ENCODE results near the gene AKAP9.

AKAP9 gene

DNA sequence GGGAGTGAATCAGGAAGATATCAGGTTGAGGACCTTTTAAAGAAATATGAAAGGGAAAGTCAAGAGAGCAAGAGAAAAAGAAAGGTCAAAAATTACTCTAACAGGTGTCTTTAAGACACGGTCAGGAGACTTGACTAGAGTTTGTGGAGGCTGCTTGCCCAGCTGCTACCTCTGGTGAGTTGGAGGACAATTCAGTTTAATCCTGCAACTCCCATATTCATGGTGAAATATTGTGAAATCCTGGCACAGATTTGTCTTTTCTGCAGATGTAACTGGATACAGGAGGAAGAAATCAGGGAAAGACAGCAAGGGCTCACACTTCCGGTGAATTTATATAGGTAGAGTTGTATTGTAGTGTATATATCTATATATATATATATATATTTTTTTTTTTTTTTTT, 93.5 kb downstream of the AKAP9 start:
- no peak overlapping the region for H3K9ac ChIP-seq (ENCODE audit: low read length)
- no peak overlapping the region for H2BK12ac ChIP-seq (ENCODE audit: low read length)
- no peak overlapping the region for H2BK120ac ChIP-seq (ENCODE audit: insufficient read depth, low read length, poor library complexity)
- no peaks in the 10 kb centered on the region for H3K9me3 ChIP-seq (ENCODE audit: insufficient read depth, low read depth, low read length)
- no peak overlapping the region for H2AK5ac ChIP-seq (ENCODE audit: low read length)
- H3K4me2 ChIP-seq (ENCODE audit: low read length): no peak overlapping the region
- H3K18ac ChIP-seq (ENCODE audit: low read length): no peak overlapping the region
- H3K36me3 ChIP-seq (ENCODE audit: control insufficient read depth in 1 of 2, insufficient read depth in 2 of 2, low read length in 2 of 2): peaks cover 5 to 14% of the 10 kb centered on the region in 2 experiments
- no CpG with 5 or more reads among the region's 2 CpGs for WGBS (ENCODE audit: extremely low coverage, insufficient coverage, insufficient read length)
- no peak overlapping the region for H3K14ac ChIP-seq (ENCODE audit: low read length)
- H3K79me1 ChIP-seq (ENCODE audit: low read length): no peaks in the 10 kb centered on the region
- H3K27ac ChIP-seq (ENCODE audit: low read depth, low read length): no peak overlapping the region
- no peak overlapping the region for H4K8ac ChIP-seq (ENCODE audit: low read depth, low read length)
- H4K91ac ChIP-seq (ENCODE audit: low read depth, low read length): no peak overlapping the region
- no peak overlapping the region for H3K4ac ChIP-seq (ENCODE audit: low read depth, low read length)
- no peak overlapping the region for H3K23ac ChIP-seq (ENCODE audit: low read length)
- no peak for DNase-seq
- H3K4me3 ChIP-seq (ENCODE audit: low read depth, low read length): no peak overlapping the region
- H3K27me3 ChIP-seq (ENCODE audit: insufficient read depth, low read length): no peaks in the 10 kb centered on the region
- H3K79me2 ChIP-seq (ENCODE audit: control insufficient read depth, insufficient read depth, low read length, poor library complexity): no peaks in the 10 kb centered on the region
- H2AFZ ChIP-seq (ENCODE audit: insufficient read depth, low read length, poor library complexity): no peak overlapping the region
- no peak overlapping the region for H2BK5ac ChIP-seq (ENCODE audit: low read depth, low read length, poor library complexity)
- no peak overlapping the region for H4K12ac ChIP-seq (ENCODE audit: low read depth, low read length)
- no peaks in the 10 kb centered on the region for H3K4me1 ChIP-seq (ENCODE audit: control insufficient read depth in 1 of 2, insufficient read depth in 2 of 2, low read length in 2 of 2)

- no peaks in the 10 kb centered on the region for H3K9me3 ChIP-seq (ENCODE audit: insufficient read depth, low read depth, low read length)
- H3K27ac ChIP-seq (ENCODE audit: low read depth, low read length): no peak overlapping the region
- no peak overlapping the region for H2AK5ac ChIP-seq (ENCODE audit: low read length)
- no CpG with 5 or more reads among the region's 1 CpG for WGBS (ENCODE audit: extremely low coverage, insufficient coverage, insufficient read length)
- no peak overlapping the region for H3K4me2 ChIP-seq (ENCODE audit: low read length)
- peaks cover 4 to 9% of the 10 kb centered on the region in 2 experiments for H3K36me3 ChIP-seq (ENCODE audit: control insufficient read depth in 1 of 2, insufficient read depth in 2 of 2, low read length in 2 of 2)
- H3K18ac ChIP-seq (ENCODE audit: low read length): no peak overlapping the region
- no peaks in the 10 kb centered on the region for H3K27me3 ChIP-seq (ENCODE audit: insufficient read depth, low read length)
- no peak overlapping the region for H2AFZ ChIP-seq (ENCODE audit: insufficient read depth, low read length, poor library complexity)
- H2BK120ac ChIP-seq (ENCODE audit: insufficient read depth, low read length, poor library complexity): no peak overlapping the region
- H4K91ac ChIP-seq (ENCODE audit: low read depth, low read length): no peak overlapping the region
- no peaks in the 10 kb centered on the region for H3K79me1 ChIP-seq (ENCODE audit: low read length)
- H3K4me1 ChIP-seq (ENCODE audit: control insufficient read depth in 1 of 2, insufficient read depth in 2 of 2, low read length in 2 of 2): no peaks in the 10 kb centered on the region
- H4K8ac ChIP-seq (ENCODE audit: low read depth, low read length): no peak overlapping the region
- no peaks in the 10 kb centered on the region for H3K79me2 ChIP-seq (ENCODE audit: control insufficient read depth, insufficient read depth, low read length, poor library complexity)
- no peak overlapping the region for H2BK12ac ChIP-seq (ENCODE audit: low read length)
- DNase-seq: no peak
- no peak overlapping the region for H2BK5ac ChIP-seq (ENCODE audit: low read depth, low read length, poor library complexity)
- no peak overlapping the region for H3K4me3 ChIP-seq (ENCODE audit: low read depth, low read length)
- no peak overlapping the region for H4K12ac ChIP-seq (ENCODE audit: low read depth, low read length)
- no peak overlapping the region for H3K9ac ChIP-seq (ENCODE audit: low read length)
- no peak overlapping the region for H3K14ac ChIP-seq (ENCODE audit: low read length)
- H3K23ac ChIP-seq (ENCODE audit: low read length): no peak overlapping the region
- no peak overlapping the region for H3K4ac ChIP-seq (ENCODE audit: low read depth, low read length)
Measured at GRCh38 chr7:92035576-92035975, 94.9 kb downstream of the AKAP9 start.

DNA sequence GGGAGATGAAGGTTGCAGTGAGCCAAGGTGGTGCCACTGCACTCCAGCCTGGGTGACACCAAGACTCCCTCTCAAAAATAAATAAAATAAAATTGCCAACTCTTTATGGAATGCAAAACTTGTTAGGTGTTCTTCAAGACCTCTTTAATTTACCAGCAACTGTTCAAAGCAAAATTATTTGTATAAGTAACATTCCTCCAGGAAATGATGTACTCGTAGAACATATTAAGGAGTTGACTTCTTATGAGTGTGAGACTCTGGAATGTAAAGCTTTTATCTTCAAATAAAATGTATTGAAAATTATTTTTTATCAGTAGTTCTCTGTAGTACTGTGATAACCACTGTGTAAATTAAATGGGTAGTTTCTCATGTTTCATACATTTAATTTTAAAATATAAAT, 99.2 kb downstream of the AKAP9 start:
- WGBS (ENCODE audit: extremely low coverage, insufficient coverage, insufficient read length): no CpG with 5 or more reads among the region's 1 CpG
- Histone ChIP-seq H3K9me3 (ENCODE audit: insufficient read depth, low read depth, low read length) (no peaks in the 10 kb centered on the region), H3K79me2 (ENCODE audit: control insufficient read depth, insufficient read depth, low read length, poor library complexity) (no peaks in the 10 kb centered on the region), H3K27ac (ENCODE audit: low read depth, low read length) (no peak overlapping the region), H3K18ac (ENCODE audit: low read length) (no peak overlapping the region), H3K23ac (ENCODE audit: low read length) (no peak overlapping the region), H2AFZ (ENCODE audit: insufficient read depth, low read length, poor library complexity) (no peak overlapping the region), H2BK5ac (ENCODE audit: low read depth, low read length, poor library complexity) (no peak overlapping the region), H3K27me3 (ENCODE audit: insufficient read depth, low read length) (no peaks in the 10 kb centered on the region), H2BK12ac (ENCODE audit: low read length) (no peak overlapping the region), H4K12ac (ENCODE audit: low read depth, low read length) (no peak overlapping the region), H4K8ac (ENCODE audit: low read depth, low read length) (no peak overlapping the region), H4K91ac (ENCODE audit: low read depth, low read length) (no peak overlapping the region), H3K36me3 (ENCODE audit: control insufficient read depth in 1 of 2, insufficient read depth in 2 of 2, low read length in 2 of 2) (peaks cover 4 to 6% of the 10 kb centered on the region in 2 experiments), H3K4me1 (ENCODE audit: control insufficient read depth in 1 of 2, insufficient read depth in 2 of 2, low read length in 2 of 2) (no peaks in the 10 kb centered on the region), H3K79me1 (ENCODE audit: low read length) (no peaks in the 10 kb centered on the region), H3K4me3 (ENCODE audit: low read depth, low read length) (no peak overlapping the region), H3K4ac (ENCODE audit: low read depth, low read length) (no peak overlapping the region), H3K9ac (ENCODE audit: low read length) (no peak overlapping the region), H2BK120ac (ENCODE audit: insufficient read depth, low read length, poor library complexity) (no peak overlapping the region), H3K4me2 (ENCODE audit: low read length) (no peak overlapping the region), H3K14ac (ENCODE audit: low read length) (no peak overlapping the region), H2AK5ac (ENCODE audit: low read length) (no peak overlapping the region)
- DNase-seq: no peak

DNA sequence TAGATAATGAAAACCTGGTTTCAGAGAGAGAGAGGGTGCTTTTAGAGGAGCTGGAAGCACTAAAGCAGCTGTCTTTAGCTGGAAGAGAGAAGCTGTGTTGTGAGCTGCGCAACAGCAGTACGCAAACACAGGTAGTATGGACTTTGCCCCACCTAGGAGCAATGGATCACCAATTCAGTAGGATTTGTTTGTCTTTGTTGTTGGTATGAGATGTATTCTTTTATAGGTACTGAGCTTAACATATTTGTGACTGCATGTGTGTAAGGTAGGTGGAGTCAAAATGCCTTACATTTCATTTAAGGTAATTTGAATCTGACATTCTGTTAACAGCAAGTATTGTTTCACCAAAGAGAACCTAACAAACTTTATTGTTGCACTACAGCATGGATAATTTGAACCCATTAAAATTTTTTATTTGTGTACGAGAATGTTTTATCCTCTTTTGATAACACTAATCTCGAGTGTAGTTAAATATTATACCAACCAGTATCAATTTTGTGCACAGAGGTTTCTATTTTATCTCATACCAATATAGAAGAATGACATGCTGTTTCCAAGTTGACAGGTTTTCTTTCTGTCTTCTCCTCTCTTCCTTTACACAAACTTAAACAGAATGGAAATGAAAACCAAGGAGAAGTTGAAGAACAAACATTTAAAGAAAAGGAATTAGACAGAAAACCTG, 101.5 kb downstream of the AKAP9 start:
- Histone ChIP-seq H3K27me3 (ENCODE audit: insufficient read depth, low read length) (no peaks in the 10 kb centered on the region), H3K4me1 (ENCODE audit: control insufficient read depth in 1 of 2, insufficient read depth in 2 of 2, low read length in 2 of 2) (no peaks in the 10 kb centered on the region), H2AFZ (ENCODE audit: insufficient read depth, low read length, poor library complexity) (no peak overlapping the region), H3K23ac (ENCODE audit: low read length) (no peak overlapping the region), H2BK120ac (ENCODE audit: insufficient read depth, low read length, poor library complexity) (no peak overlapping the region), H3K18ac (ENCODE audit: low read length) (no peak overlapping the region), H3K4me3 (ENCODE audit: low read depth, low read length) (no peak overlapping the region), H3K4me2 (ENCODE audit: low read length) (no peak overlapping the region), H3K9ac (ENCODE audit: low read length) (no peak overlapping the region), H3K36me3 (ENCODE audit: control insufficient read depth in 1 of 2, insufficient read depth in 2 of 2, low read length in 2 of 2) (peaks cover 4 to 6% of the 10 kb centered on the region in 2 experiments), H3K79me2 (ENCODE audit: control insufficient read depth, insufficient read depth, low read length, poor library complexity) (no peaks in the 10 kb centered on the region), H3K4ac (ENCODE audit: low read depth, low read length) (no peak overlapping the region), H3K79me1 (ENCODE audit: low read length) (no peaks in the 10 kb centered on the region), H2AK5ac (ENCODE audit: low read length) (no peak overlapping the region), H4K12ac (ENCODE audit: low read depth, low read length) (no peak overlapping the region), H3K27ac (ENCODE audit: low read depth, low read length) (no peak overlapping the region), H2BK12ac (ENCODE audit: low read length) (no peak overlapping the region), H3K9me3 (ENCODE audit: insufficient read depth, low read depth, low read length) (no peaks in the 10 kb centered on the region), H4K91ac (ENCODE audit: low read depth, low read length) (no peak overlapping the region), H4K8ac (ENCODE audit: low read depth, low read length) (no peak overlapping the region), H3K14ac (ENCODE audit: low read length) (no peak overlapping the region), H2BK5ac (ENCODE audit: low read depth, low read length, poor library complexity) (no peak overlapping the region)
- no peak for DNase-seq
- no CpG with 5 or more reads among the region's 4 CpGs for WGBS (ENCODE audit: extremely low coverage, insufficient coverage, insufficient read length)

All from trophoblast cell (in vitro differentiated cells and primary cell).